ENCODE data around the gene C2CD4D.

Gene C2CD4D

GRCh38 chr1:151854658-151855057 is 15.0 kb upstream of the C2CD4D start:
- Histone ChIP-seq H3K4me1 (ENCODE audit: control insufficient read depth, insufficient read depth, low read depth, low read length) (no peaks in the 10 kb centered on the region), H3K4me3 (ENCODE audit: insufficient read depth in 1 of 2, low read depth in 1 of 2, low read length in 2 of 2) (no peak overlapping the region), H3K79me1 (replicated peaks; ENCODE audit: low read length, poor library complexity, severe bottlenecking) (no peaks in the 10 kb centered on the region), H3K27me3 (ENCODE audit: control insufficient read depth in 1 of 2, insufficient read depth in 1 of 2, low read length in 2 of 2) (peaks cover 32 to 38% of the 10 kb centered on the region in 2 experiments), H3K14ac (ENCODE audit: low read length in 2 of 2) (no peak overlapping the region), H3K4ac (ENCODE audit: low read depth in 1 of 2, low read length in 2 of 2) (no peak overlapping the region), H2AFZ (ENCODE audit: low read depth, low read length) (no peak overlapping the region), H2BK15ac (ENCODE audit: low read depth, poor library complexity, severe bottlenecking) (no peak overlapping the region), H3K4me2 (ENCODE audit: low read length, poor library complexity, severe bottlenecking) (no peak overlapping the region), H3K27ac (ENCODE audit: low read length, poor library complexity, severe bottlenecking) (no peak overlapping the region), H3K9me3 (ENCODE audit: control insufficient read depth, low read length) (no peaks in the 10 kb centered on the region), H2AK5ac (ENCODE audit: low read length, severe bottlenecking) (no peak overlapping the region), H2BK5ac (ENCODE audit: low read depth, low read length, poor library complexity, severe bottlenecking) (no peak overlapping the region), H3K23ac (ENCODE audit: low read length in 2 of 2) (no peak overlapping the region), H3K9ac (ENCODE audit: low read length) (no peak overlapping the region), H4K8ac (ENCODE audit: low read length) (no peak overlapping the region), H3K36me3 (ENCODE audit: control insufficient read depth in 1 of 2, insufficient read depth in 2 of 2, low read depth in 1 of 2, low read length in 2 of 2) (no peaks in the 10 kb centered on the region), H3K18ac (ENCODE audit: low read depth in 1 of 2, low read length in 2 of 2) (no peak overlapping the region), H2BK120ac (ENCODE audit: low read depth, low read length) (no peak overlapping the region), H4K91ac (ENCODE audit: low read length) (no peak overlapping the region), H2BK12ac (ENCODE audit: low read length in 2 of 2) (no peak overlapping the region)
- 88% methylated on average over 7 of the region's 7 CpGs for WGBS
- no peak for DNase-seq

DNA sequence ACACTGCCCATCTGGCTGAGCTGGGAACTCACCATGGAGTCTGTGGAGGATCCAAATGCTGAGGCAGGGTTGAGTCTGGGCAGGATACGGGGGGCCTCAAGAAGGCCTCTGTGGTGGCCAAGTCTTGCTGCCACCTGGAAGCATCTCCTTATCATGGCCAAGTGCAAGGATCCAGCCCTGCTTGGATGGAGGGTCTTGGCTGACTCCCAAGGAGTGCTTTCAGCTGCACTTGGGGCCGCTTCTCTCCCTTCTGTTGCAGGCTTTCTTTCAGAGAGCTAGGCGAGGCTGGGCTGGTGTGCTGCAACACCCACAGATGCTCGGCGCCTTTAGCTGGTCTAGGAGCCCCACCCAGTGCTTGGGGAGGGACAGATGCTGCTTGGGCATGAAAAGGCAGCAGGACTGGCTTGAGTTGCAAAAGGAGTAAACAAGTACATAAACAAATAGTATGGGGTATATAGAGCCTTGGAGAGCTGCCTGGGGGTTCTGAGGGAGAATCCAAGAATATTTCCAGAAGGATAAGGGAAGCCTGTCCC is 13.9 kb upstream of the C2CD4D start, which contains the start of gene THEM5:
TSS of gene THEM5 (minus strand) at position 302 of the 533 bp plus-strand sequence. CDS start at position 155, 147 bp downstream.
- Histone ChIP-seq H3K4me3 (ENCODE audit: insufficient read depth in 1 of 2, low read depth in 1 of 2, low read length in 2 of 2) (no peak within 1 kb of the TSS), H2BK5ac (ENCODE audit: low read depth, low read length, poor library complexity, severe bottlenecking) (no peak within 1 kb of the TSS), H3K14ac (ENCODE audit: low read length in 2 of 2) (peak within 1 kb of the TSS in 1 of 2 experiments; percentile 51), H3K4me1 (ENCODE audit: control insufficient read depth, insufficient read depth, low read depth, low read length) (no peaks in the 10 kb centered on the region), H3K9ac (ENCODE audit: low read length) (no peak within 1 kb of the TSS), H3K27ac (ENCODE audit: low read length, poor library complexity, severe bottlenecking) (no peak within 1 kb of the TSS), H3K79me1 (replicated peaks; ENCODE audit: low read length, poor library complexity, severe bottlenecking) (no peaks in the 10 kb centered on the region), H3K4me2 (ENCODE audit: low read length, poor library complexity, severe bottlenecking) (no peak within 1 kb of the TSS), H4K91ac (ENCODE audit: low read length) (no peak within 1 kb of the TSS), H3K4ac (ENCODE audit: low read depth in 1 of 2, low read length in 2 of 2) (no peak within 1 kb of the TSS), H2BK12ac (ENCODE audit: low read length in 2 of 2) (no peak within 1 kb of the TSS), H3K23ac (ENCODE audit: low read length in 2 of 2) (no peak within 1 kb of the TSS), H2AFZ (ENCODE audit: low read depth, low read length) (no peak within 1 kb of the TSS), H2BK15ac (ENCODE audit: low read depth, poor library complexity, severe bottlenecking) (no peak within 1 kb of the TSS), H3K27me3 (ENCODE audit: control insufficient read depth in 1 of 2, insufficient read depth in 1 of 2, low read length in 2 of 2) (peaks cover 38 to 41% of the 10 kb centered on the region in 2 experiments), H3K9me3 (ENCODE audit: control insufficient read depth, low read length) (no peaks in the 10 kb centered on the region), H3K18ac (ENCODE audit: low read depth in 1 of 2, low read length in 2 of 2) (no peak within 1 kb of the TSS), H2AK5ac (ENCODE audit: low read length, severe bottlenecking) (no peak within 1 kb of the TSS), H2BK120ac (ENCODE audit: low read depth, low read length) (no peak within 1 kb of the TSS), H3K36me3 (ENCODE audit: control insufficient read depth in 1 of 2, insufficient read depth in 2 of 2, low read depth in 1 of 2, low read length in 2 of 2) (no peaks in the 10 kb centered on the region), H4K8ac (ENCODE audit: low read length) (no peak within 1 kb of the TSS)
- 88% methylated on average over 5 of the region's 5 CpGs for WGBS
- no peak for DNase-seq

DNA sequence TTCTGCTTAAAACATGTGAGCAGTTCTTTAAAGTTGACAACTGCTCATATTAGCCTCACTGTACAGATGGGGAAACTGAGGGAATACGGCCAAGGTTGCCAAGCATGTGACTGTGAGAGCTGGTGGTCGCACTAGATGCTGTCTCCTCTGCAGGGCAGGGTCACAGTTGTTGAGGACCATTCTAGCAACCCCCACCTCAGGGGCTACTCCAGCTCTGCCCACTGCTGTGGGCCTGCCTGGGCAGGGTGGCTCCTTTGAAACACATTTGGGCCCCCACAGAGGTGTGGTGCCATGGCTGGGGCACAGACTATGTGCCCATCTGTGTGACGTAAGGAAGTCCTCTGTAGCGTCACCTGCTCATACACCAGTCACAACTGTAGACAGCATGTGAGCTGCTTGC is 13.1 kb upstream of the C2CD4D start:
- Histone ChIP-seq H3K27ac (ENCODE audit: low read length, poor library complexity, severe bottlenecking) (no peak overlapping the region), H3K4me1 (ENCODE audit: control insufficient read depth, insufficient read depth, low read depth, low read length) (no peaks in the 10 kb centered on the region), H3K4me2 (ENCODE audit: low read length, poor library complexity, severe bottlenecking) (no peak overlapping the region), H3K36me3 (ENCODE audit: control insufficient read depth in 1 of 2, insufficient read depth in 2 of 2, low read depth in 1 of 2, low read length in 2 of 2) (no peaks in the 10 kb centered on the region), H2AFZ (ENCODE audit: low read depth, low read length) (no peak overlapping the region), H3K23ac (ENCODE audit: low read length in 2 of 2) (no peak overlapping the region), H2BK12ac (ENCODE audit: low read length in 2 of 2) (no peak overlapping the region), H2BK15ac (ENCODE audit: low read depth, poor library complexity, severe bottlenecking) (no peak overlapping the region), H3K9me3 (ENCODE audit: control insufficient read depth, low read length) (no peaks in the 10 kb centered on the region), H3K27me3 (ENCODE audit: control insufficient read depth in 1 of 2, insufficient read depth in 1 of 2, low read length in 2 of 2) (peaks cover 38 to 47% of the 10 kb centered on the region in 2 experiments), H3K18ac (ENCODE audit: low read depth in 1 of 2, low read length in 2 of 2) (no peak overlapping the region), H3K9ac (ENCODE audit: low read length) (no peak overlapping the region), H2AK5ac (ENCODE audit: low read length, severe bottlenecking) (no peak overlapping the region), H2BK5ac (ENCODE audit: low read depth, low read length, poor library complexity, severe bottlenecking) (no peak overlapping the region), H3K4me3 (ENCODE audit: insufficient read depth in 1 of 2, low read depth in 1 of 2, low read length in 2 of 2) (no peak overlapping the region), H2BK120ac (ENCODE audit: low read depth, low read length) (no peak overlapping the region), H3K79me1 (replicated peaks; ENCODE audit: low read length, poor library complexity, severe bottlenecking) (no peaks in the 10 kb centered on the region), H4K8ac (ENCODE audit: low read length) (no peak overlapping the region), H3K14ac (ENCODE audit: low read length in 2 of 2) (peak overlapping the region in 1 of 2 experiments; percentile 51), H3K4ac (ENCODE audit: low read depth in 1 of 2, low read length in 2 of 2) (no peak overlapping the region), H4K91ac (ENCODE audit: low read length) (no peak overlapping the region)
- 95% methylated on average over 4 of the region's 4 CpGs for WGBS
- no peak for DNase-seq

DNA sequence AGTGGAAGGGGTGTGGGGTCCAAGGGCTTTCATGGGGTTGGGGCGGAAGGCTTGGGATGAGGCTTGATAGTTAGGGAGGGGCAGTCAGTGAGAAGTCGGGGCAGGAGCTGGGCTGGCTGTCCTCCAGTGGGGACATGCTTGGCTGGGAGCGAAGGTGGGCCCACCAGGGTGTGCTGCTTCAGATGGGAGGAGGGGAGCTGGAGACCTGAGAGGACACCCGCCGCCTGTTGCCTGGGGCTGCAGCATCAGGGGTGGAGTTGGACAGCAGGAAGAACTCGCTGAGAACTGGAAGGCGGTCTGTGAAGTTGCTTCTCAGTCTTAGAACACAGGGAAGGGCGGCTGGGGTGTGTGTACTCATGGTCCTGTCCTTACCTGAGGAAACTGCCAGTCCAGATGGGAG is 12.3 kb upstream of the C2CD4D start:
- Histone ChIP-seq H3K27me3 (ENCODE audit: control insufficient read depth in 1 of 2, insufficient read depth in 1 of 2, low read length in 2 of 2) (peaks cover 38 to 49% of the 10 kb centered on the region in 2 experiments), H3K4ac (ENCODE audit: low read depth in 1 of 2, low read length in 2 of 2) (no peak overlapping the region), H3K4me3 (ENCODE audit: insufficient read depth in 1 of 2, low read depth in 1 of 2, low read length in 2 of 2) (no peak overlapping the region), H3K36me3 (ENCODE audit: control insufficient read depth in 1 of 2, insufficient read depth in 2 of 2, low read depth in 1 of 2, low read length in 2 of 2) (no peaks in the 10 kb centered on the region), H3K4me2 (ENCODE audit: low read length, poor library complexity, severe bottlenecking) (no peak overlapping the region), H3K4me1 (ENCODE audit: control insufficient read depth, insufficient read depth, low read depth, low read length) (no peaks in the 10 kb centered on the region), H4K8ac (ENCODE audit: low read length) (no peak overlapping the region), H2AFZ (ENCODE audit: low read depth, low read length) (no peak overlapping the region), H4K91ac (ENCODE audit: low read length) (no peak overlapping the region), H2BK5ac (ENCODE audit: low read depth, low read length, poor library complexity, severe bottlenecking) (no peak overlapping the region), H3K9ac (ENCODE audit: low read length) (no peak overlapping the region), H3K9me3 (ENCODE audit: control insufficient read depth, low read length) (no peaks in the 10 kb centered on the region), H2AK5ac (ENCODE audit: low read length, severe bottlenecking) (no peak overlapping the region), H3K79me1 (replicated peaks; ENCODE audit: low read length, poor library complexity, severe bottlenecking) (no peaks in the 10 kb centered on the region), H2BK120ac (ENCODE audit: low read depth, low read length) (no peak overlapping the region), H2BK12ac (ENCODE audit: low read length in 2 of 2) (no peak overlapping the region), H3K14ac (ENCODE audit: low read length in 2 of 2) (no peak overlapping the region), H2BK15ac (ENCODE audit: low read depth, poor library complexity, severe bottlenecking) (no peak overlapping the region), H3K27ac (ENCODE audit: low read length, poor library complexity, severe bottlenecking) (no peak overlapping the region), H3K18ac (ENCODE audit: low read depth in 1 of 2, low read length in 2 of 2) (no peak overlapping the region), H3K23ac (ENCODE audit: low read length in 2 of 2) (no peak overlapping the region)
- WGBS, result 84% methylated on average over 8 of the region's 8 CpGs
- DNase-seq, result no peak
